GM21717 (cell line): ENCODE results near the gene YY2.
"Not testable (repeated sequence)": the region's sequence is repeated elsewhere in the genome, so short reads cannot be mapped to it uniquely, and the experiment has no call there.

Experiments used
- ATAC-seq: cut with Tn5 transposase; IDR thresholded peaks from one replicate; pipeline ENCODE4 v1.9.1; 2021; ENCODE audit warnings: mild to moderate bottlenecking, moderate library complexity; ENCODE audit not compliant: unreplicated experiment

The YY2 gene

DNA sequence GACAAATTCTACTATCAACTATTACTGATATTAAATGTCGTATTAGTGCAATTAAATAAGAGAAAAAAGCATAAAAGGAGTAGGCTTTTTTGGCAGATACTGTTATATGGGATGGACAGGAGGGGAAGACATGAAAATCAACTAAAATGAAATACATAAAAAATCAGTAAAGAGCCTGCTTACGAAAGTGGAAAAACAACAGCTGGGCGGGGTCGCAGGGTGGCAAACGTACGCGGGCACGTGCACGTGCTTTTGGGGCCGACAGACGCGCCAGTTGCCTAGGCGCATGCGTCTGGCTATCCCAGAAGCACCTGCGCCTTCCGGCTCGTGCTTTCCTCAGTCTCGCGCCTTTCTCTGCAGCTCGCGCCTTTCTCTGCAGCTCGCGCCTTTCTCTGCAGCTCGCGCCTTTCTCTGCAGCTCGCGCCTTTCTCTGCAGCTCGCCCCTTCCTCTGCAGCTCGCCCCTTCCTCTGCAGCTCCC is at the start of gene YY2:
Gene YY2 (plus strand): TSS at position 51 of the 479 bp plus-strand sequence. CDS start 498 bp downstream, outside the sequence.
- no peak for ATAC-seq

GRCh38 chrX:21806691-21807090 is 49.1 kb upstream of the YY2 start:
- ATAC-seq, result no peak

- ATAC-seq, result no peak
These were observed 44.0 kb upstream of the YY2 start for GRCh38 chrX:21811832-21812231.

- no peak for ATAC-seq
These were observed 43.2 kb upstream of the YY2 start for GRCh38 chrX:21812628-21813027.

DNA sequence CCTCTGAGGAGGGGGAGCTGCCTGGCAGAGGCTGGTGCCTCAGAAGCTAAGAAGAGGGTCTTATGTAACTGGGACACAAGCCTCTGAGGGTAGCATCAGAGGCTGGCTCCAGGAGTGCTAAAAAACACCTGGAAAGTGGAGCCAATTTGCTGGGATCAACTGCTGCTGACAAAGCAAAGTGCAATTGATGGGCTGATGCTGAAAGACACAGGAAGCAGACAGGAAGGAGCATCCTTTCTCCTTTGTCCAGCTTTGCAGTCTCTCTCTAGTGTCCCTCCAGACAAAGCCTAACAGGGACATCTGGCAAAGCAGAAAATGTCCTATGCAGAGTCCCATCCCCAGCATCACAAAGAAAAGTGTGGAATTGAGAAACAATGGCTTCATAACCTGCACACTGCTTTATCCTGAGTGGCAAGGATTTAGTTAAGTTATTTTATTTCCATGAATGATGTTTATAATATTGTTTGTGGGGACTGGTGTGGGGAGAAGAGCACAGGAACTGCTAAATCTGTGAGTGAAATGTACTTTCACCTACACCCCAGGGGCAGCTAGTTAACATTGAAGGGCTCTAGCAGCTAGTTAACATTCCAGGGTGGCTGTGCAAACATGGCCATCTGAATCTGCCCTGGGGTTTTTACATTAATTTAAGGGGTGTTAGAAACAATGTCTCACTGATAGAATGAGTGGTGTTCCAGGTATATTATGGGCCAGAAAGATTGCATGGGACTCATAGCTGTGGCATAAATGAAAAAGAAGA is 42.0 kb upstream of the YY2 start:
- ATAC-seq, result no peak

- ATAC-seq, result no peak
These were observed 39.7 kb upstream of the YY2 start for GRCh38 chrX:21816136-21816535.

DNA sequence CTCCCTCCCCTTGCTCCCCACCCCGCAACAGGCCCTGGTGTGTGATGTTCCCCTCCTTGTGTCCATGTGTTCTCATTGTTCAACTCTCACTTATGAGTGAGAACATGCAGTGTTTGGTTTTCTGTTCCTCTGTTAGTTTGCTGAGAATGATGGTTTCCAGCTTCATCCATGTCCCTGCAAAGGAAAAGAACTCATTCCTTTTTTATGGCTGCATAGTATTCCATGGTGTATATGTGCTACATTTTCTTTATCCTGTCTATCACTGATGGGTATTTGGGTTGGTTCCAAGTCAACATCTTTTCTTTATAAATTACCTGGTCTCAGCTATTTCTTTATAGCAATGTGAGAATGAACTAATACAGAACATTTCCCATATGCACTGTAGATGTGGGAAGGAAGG is 35.6 kb upstream of the YY2 start:
- ATAC-seq, result not testable (repeated sequence)

DNA sequence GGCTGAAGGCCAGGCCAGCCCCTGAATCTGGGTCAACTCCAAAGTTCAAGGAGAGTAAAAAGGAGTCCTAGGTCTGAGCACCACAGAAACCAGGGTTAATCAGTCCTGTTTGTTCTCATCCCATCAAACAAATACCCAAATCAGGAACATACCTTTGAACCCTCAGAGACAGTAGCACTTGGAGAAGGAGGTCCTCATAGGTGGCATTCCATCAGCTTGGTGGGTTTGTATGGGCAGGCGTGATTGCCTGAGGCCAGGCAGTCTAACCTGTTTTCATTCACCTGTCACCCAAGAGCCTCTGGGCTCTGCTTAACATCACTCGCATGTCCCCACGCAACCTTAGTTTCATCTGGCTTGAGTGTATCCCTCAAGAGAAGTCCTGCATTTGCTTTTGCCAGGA is 33.9 kb upstream of the YY2 start:
- ATAC-seq, result no peak

GRCh38 chrX:21831496-21831895 is 24.3 kb upstream of the YY2 start:
- ATAC-seq, result no peak

- ATAC-seq, result no peak
These were observed 18.7 kb upstream of the YY2 start for GRCh38 chrX:21837056-21837455.

DNA sequence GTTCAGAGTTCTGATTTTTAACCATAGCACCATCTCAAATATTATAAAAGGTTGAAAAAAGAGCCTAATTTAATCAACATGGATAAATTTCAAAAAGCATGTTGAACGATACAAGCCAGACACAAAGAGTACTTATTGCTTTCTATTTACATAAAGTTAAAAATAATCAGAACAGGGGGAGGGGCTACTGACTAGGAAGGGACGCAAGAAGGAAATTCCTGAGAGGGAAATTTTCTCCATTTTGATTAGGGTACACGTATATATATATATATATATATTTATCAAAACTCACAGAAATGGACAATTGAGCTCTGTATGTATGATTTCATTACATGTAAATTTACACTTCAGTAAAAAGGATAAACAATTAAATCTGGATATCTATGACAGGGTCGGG is 16.9 kb upstream of the YY2 start:
- ATAC-seq, result no peak

GRCh38 chrX:21839334-21840192 is 16.2 kb upstream of the YY2 start, which contains the start of gene MBTPS2:
Gene MBTPS2, plus strand, starts transcription at chrX:21839617. Its CDS starts 118 bp downstream, at chrX:21839735.
- ATAC-seq, result peak; percentile 72

GRCh38 chrX:21840193-21840545 is 15.6 kb upstream of the YY2 start:
- ATAC-seq, result no peak

GRCh38 chrX:21843179-21843578 is 12.6 kb upstream of the YY2 start:
- no peak for ATAC-seq

GRCh38 chrX:21845096-21845495 is 10.7 kb upstream of the YY2 start:
- no peak for ATAC-seq

GRCh38 chrX:21847342-21847741 is 8.4 kb upstream of the YY2 start:
- ATAC-seq, result no peak

GRCh38 chrX:21853578-21853977 is 2.2 kb upstream of the YY2 start:
- ATAC-seq, result no peak

- no peak for ATAC-seq
These were observed 717 bp downstream of the YY2 start for GRCh38 chrX:21856504-21856903.

- no peak for ATAC-seq
These were observed 7.5 kb downstream of the YY2 start for GRCh38 chrX:21863241-21863640.

GRCh38 chrX:21865436-21865835 is 9.6 kb downstream of the YY2 start:
- no peak for ATAC-seq

- ATAC-seq, result no peak
These were observed 14.7 kb downstream of the YY2 start for GRCh38 chrX:21870494-21870893.
